GM18505 (cell line): ENCODE results near the gene IMPDH2.
"Not testable (repeated sequence)": the region's sequence is repeated elsewhere in the genome, so short reads cannot be mapped to it uniquely, and the experiment has no call there.

Source experiments
- ATAC-seq: cut with Tn5 transposase; IDR thresholded peaks from one replicate; pipeline ENCODE4 v1.9.1; 2021; ENCODE audit not compliant: unreplicated experiment
- POLR2A ChIP-seq: IDR thresholded peaks from 4 replicates; pipeline ENCODE4 v1.6.1; 2011; ENCODE audit warnings: borderline replicate concordance; ENCODE audit not compliant: insufficient read depth, insufficient read length; ENCODE audit errors: extremely low read depth

Gene IMPDH2

GRCh38 chr3:49017971-49018706 lies 11.1 kb downstream of the IMPDH2 start, which contains the start of gene DALRD3:
TSS of gene DALRD3 (minus strand) at chr3:49018580. CDS start at chr3:49018564, 16 bp downstream.
- ATAC-seq, result no peak
- TF ChIP-seq POLR2A, result peak; percentile 73

GRCh38 chr3:49017229-49017970 lies 11.8 kb downstream of the IMPDH2 start:
- no peak for ATAC-seq
- no peak for TF ChIP-seq POLR2A

- TF ChIP-seq POLR2A, result no peak
- ATAC-seq, result no peak
Measured at GRCh38 chr3:49016414-49017228, 12.6 kb downstream of the IMPDH2 start.

GRCh38 chr3:49015765-49016164 lies 13.4 kb downstream of the IMPDH2 start:
- no peak for ATAC-seq
- no peak for TF ChIP-seq POLR2A

GRCh38 chr3:49015072-49015471 lies 14.1 kb downstream of the IMPDH2 start:
- ATAC-seq, result no peak
- no peak for TF ChIP-seq POLR2A

- no peak for ATAC-seq
- no peak for TF ChIP-seq POLR2A
Measured at GRCh38 chr3:49013738-49014660, 15.2 kb downstream of the IMPDH2 start.

GRCh38 chr3:49013113-49013737 lies 16.0 kb downstream of the IMPDH2 start:
- no peak for TF ChIP-seq POLR2A
- ATAC-seq, result no peak

GRCh38 chr3:49012441-49013017 lies 16.7 kb downstream of the IMPDH2 start:
- TF ChIP-seq POLR2A, result no peak

GRCh38 chr3:49009396-49009795 lies 19.8 kb downstream of the IMPDH2 start:
- ATAC-seq, result no peak
- no peak for TF ChIP-seq POLR2A

More at GRCh38 chr3:49012441-49013017, 16.7 kb downstream of the IMPDH2 start:
- ATAC-seq, result no peak

- not testable (repeated sequence) for ATAC-seq
Measured at GRCh38 chr3:49008627-49009026, 20.6 kb downstream of the IMPDH2 start.

- TF ChIP-seq POLR2A, result no peak
- ATAC-seq, result peak; percentile 37
Measured at GRCh38 chr3:49007771-49008528, 21.2 kb downstream of the IMPDH2 start.
